Neural progenitor cell (in vitro differentiated cells): ENCODE data around the gene ALG5. TPM values are rescaled to one million over a fixed set of nuclear protein-coding genes. Genes with fewer than 3 reads are reported as not detected.

Experiments
- DNase-seq: peaks from one replicate; pipeline ENCODE4 v3.0.0-alpha.2; 2016; ENCODE audit warnings: low spot score
- H2AFZ ChIP-seq: fragments of 200-600 bp; sonication (generic); replicated peaks from 2 replicates; pipeline ENCODE4 v1.6.1; 2016; ENCODE audit warnings: antibody characterized with exemption
- H3F3A ChIP-seq: fragments of 200-600 bp; sonication (generic); 2 replicates; pipeline ENCODE4 v1.6.1; 2016; ENCODE audit warnings: antibody characterized with exemption, low read depth
- H3K27ac ChIP-seq: fragments of 200-600 bp; sonication (generic); 2 replicates; pipeline ENCODE4 v1.5.1; 2016; ENCODE audit warnings: mild to moderate bottlenecking
- H3K27me3 ChIP-seq: fragments of 200-600 bp; sonication (generic); 2 replicates; pipeline ENCODE4 v1.6.1; 2016; ENCODE audit warnings: mild to moderate bottlenecking, moderate library complexity
- H3K36me3 ChIP-seq: fragments of 200-600 bp; sonication (generic); 2 replicates; pipeline ENCODE4 v1.5.1; 2016
- H3K4me1 ChIP-seq: fragments of 200-600 bp; sonication (generic); 2 replicates; pipeline ENCODE4 v1.6.1; 2016; ENCODE audit warnings: mixed run types
- H3K4me2 ChIP-seq: fragments of 200-600 bp; sonication (generic); 2 replicates; pipeline ENCODE4 v1.6.1; 2016
- H3K4me3 ChIP-seq: fragments of 200-600 bp; sonication (generic); 2 replicates; pipeline ENCODE4 v1.5.1; 2016
- H3K79me2 ChIP-seq: fragments of 200-600 bp; sonication (generic); 2 replicates; pipeline ENCODE4 v1.6.1; 2016; ENCODE audit warnings: low read depth
- H3K9ac ChIP-seq: fragments of 200-600 bp; sonication (generic); 2 replicates; pipeline ENCODE4 v1.6.1; 2016
- H3K9me3 ChIP-seq: fragments of 200-600 bp; sonication (generic); 2 replicates; pipeline ENCODE4 v1.5.1; 2016; ENCODE audit warnings: low read depth
- H4K20me1 ChIP-seq: fragments of 200-600 bp; sonication (generic); 2 replicates; pipeline ENCODE4 v1.6.1; 2016; ENCODE audit warnings: low read depth
- H3K27ac Mint-ChIP-seq: 3 replicates; pipeline ENCODE4 v1.8.0; 2021; ENCODE audit warnings: mixed read lengths
- H3K27me3 Mint-ChIP-seq: 2 replicates; pipeline ENCODE4 v1.8.0; 2022; ENCODE audit warnings: low read depth, mild to moderate bottlenecking, inconsistent platforms, moderate library complexity, mixed read lengths; ENCODE audit not compliant: insufficient read depth
- H3K36me3 Mint-ChIP-seq: 3 replicates; pipeline ENCODE4 v1.8.0; 2021; ENCODE audit warnings: mixed read lengths
- H3K4me1 Mint-ChIP-seq: 3 replicates; pipeline ENCODE4 v1.8.0; 2021; ENCODE audit warnings: mixed read lengths
- H3K4me3 Mint-ChIP-seq: 3 replicates; pipeline ENCODE4 v1.8.0; 2021; ENCODE audit warnings: mild to moderate bottlenecking, moderate library complexity, mixed read lengths
- H3K9me3 Mint-ChIP-seq: 3 replicates; pipeline ENCODE4 v1.8.0; 2020; ENCODE audit warnings: mixed read lengths
- CTCF ChIP-seq: fragments of 200-600 bp; sonication (generic); IDR thresholded peaks from 2 replicates; pipeline ENCODE4 v1.5.1; 2017; ENCODE audit warnings: antibody characterized with exemption, mild to moderate bottlenecking
- EZH2 ChIP-seq: fragments of 200-600 bp; sonication (generic); IDR thresholded peaks from 2 replicates; pipeline ENCODE4 v1.6.1; 2017; ENCODE audit warnings: antibody characterized with exemption, mild to moderate bottlenecking, moderate library complexity
- EZH2phosphoT487 ChIP-seq: fragments of 200-600 bp; sonication (generic); IDR thresholded peaks from 2 replicates; pipeline ENCODE4 v1.6.1; 2017; ENCODE audit warnings: antibody characterized with exemption
- total RNA-seq: library from RNA; depleted of rRNA; stranded (reverse); fragments of >200 nt; gene quantifications from 2 replicates; pipeline ENCODE4 v1.2.3, GENCODE V29; 2015; ENCODE audit warnings: low replicate concordance

Gene ALG5
- total RNA-seq, 1 donor from 2014 or later, result 24.1 TPM

- H3K4me3 ChIP-seq, result no peak overlapping the region
- H3K4me2 ChIP-seq, result no peak overlapping the region
- H3K27me3 Mint-ChIP-seq, result peaks cover 2% of the 10 kb centered on the region
- peaks cover 5% of the 10 kb centered on the region for H3K9me3 Mint-ChIP-seq
- no peak for TF ChIP-seq EZH2
- no peak for TF ChIP-seq EZH2phosphoT487
- TF ChIP-seq CTCF, result no peak
- H3K27ac Mint-ChIP-seq, result no peak overlapping the region
- no peak overlapping the region for H2AFZ ChIP-seq
- peaks cover 14% of the 10 kb centered on the region for H3K4me1 ChIP-seq
- peaks cover 7% of the 10 kb centered on the region for H3F3A ChIP-seq
- peaks cover 37% of the 10 kb centered on the region for H3K27me3 ChIP-seq
- H3K9ac ChIP-seq, result no peak overlapping the region
- H3K36me3 Mint-ChIP-seq, result no peaks in the 10 kb centered on the region
- no peaks in the 10 kb centered on the region for H3K9me3 ChIP-seq
- no peak for DNase-seq
- no peak overlapping the region for H3K4me3 Mint-ChIP-seq
- no peaks in the 10 kb centered on the region for H4K20me1 ChIP-seq
- H3K79me2 ChIP-seq, result no peaks in the 10 kb centered on the region
- no peak overlapping the region for H3K27ac ChIP-seq
- H3K4me1 Mint-ChIP-seq, result peaks cover 34% of the 10 kb centered on the region
- no peaks in the 10 kb centered on the region for H3K36me3 ChIP-seq
Measured at GRCh38 chr13:36915106-36915505, 84.0 kb downstream of the ALG5 start.

- DNase-seq, result no peak
- TF ChIP-seq EZH2 (no peak), CTCF (no peak), EZH2phosphoT487 (no peak)
- H3K4me1 ChIP-seq, result peaks cover 14% of the 10 kb centered on the region
- no peak overlapping the region for H3K4me2 ChIP-seq
- H2AFZ ChIP-seq, result no peak overlapping the region
- no peaks in the 10 kb centered on the region for H3K9me3 ChIP-seq
- H4K20me1 ChIP-seq, result no peaks in the 10 kb centered on the region
- no peak overlapping the region for H3K27ac ChIP-seq
- peaks cover 5% of the 10 kb centered on the region for H3K9me3 Mint-ChIP-seq
- peaks cover 2% of the 10 kb centered on the region for H3K27me3 Mint-ChIP-seq
- peaks cover 7% of the 10 kb centered on the region for H3F3A ChIP-seq
- no peak overlapping the region for H3K4me3 ChIP-seq
- H3K36me3 Mint-ChIP-seq, result no peaks in the 10 kb centered on the region
- H3K4me1 Mint-ChIP-seq, result peaks cover 34% of the 10 kb centered on the region
- H3K79me2 ChIP-seq, result no peaks in the 10 kb centered on the region
- H3K9ac ChIP-seq, result no peak overlapping the region
- no peak overlapping the region for H3K27ac Mint-ChIP-seq
- peaks cover 35% of the 10 kb centered on the region for H3K27me3 ChIP-seq
- H3K4me3 Mint-ChIP-seq, result no peak overlapping the region
- H3K36me3 ChIP-seq, result no peaks in the 10 kb centered on the region
Measured at GRCh38 chr13:36914648-36915047, 84.5 kb downstream of the ALG5 start.

GRCh38 chr13:36913463-36913862, 85.7 kb downstream of the ALG5 start:
- H3K9me3 Mint-ChIP-seq, result peaks cover 5% of the 10 kb centered on the region
- no peaks in the 10 kb centered on the region for H3F3A ChIP-seq
- H3K36me3 Mint-ChIP-seq, result no peaks in the 10 kb centered on the region
- TF ChIP-seq EZH2phosphoT487 (no peak), EZH2 (no peak), CTCF (no peak)
- H3K4me3 ChIP-seq, result no peak overlapping the region
- no peak for DNase-seq
- H3K27me3 ChIP-seq, result peaks cover 23% of the 10 kb centered on the region
- H3K27me3 Mint-ChIP-seq, result peaks cover 2% of the 10 kb centered on the region
- no peaks in the 10 kb centered on the region for H3K9me3 ChIP-seq
- no peak overlapping the region for H3K27ac ChIP-seq
- H3K27ac Mint-ChIP-seq, result no peak overlapping the region
- no peak overlapping the region for H3K4me2 ChIP-seq
- no peak overlapping the region for H2AFZ ChIP-seq
- no peaks in the 10 kb centered on the region for H3K79me2 ChIP-seq
- H3K36me3 ChIP-seq, result no peaks in the 10 kb centered on the region
- no peaks in the 10 kb centered on the region for H4K20me1 ChIP-seq
- H3K9ac ChIP-seq, result no peak overlapping the region
- H3K4me3 Mint-ChIP-seq, result no peak overlapping the region
- H3K4me1 Mint-ChIP-seq, result peaks cover 26% of the 10 kb centered on the region
- H3K4me1 ChIP-seq, result peaks cover 8% of the 10 kb centered on the region
